T-helper 2 cell treated with Interferon-gamma antibody and Interleukin-4, amounts not matched to agents 100 ng/mL and 5 ng/mL, for 36 hours (primary cell): Measurements from ENCODE around the gene LRRC4C. TPM values are rescaled to one million over a fixed set of nuclear protein-coding genes. Genes with fewer than 3 reads are reported as not detected.

Source experiments
- intact Hi-C: fragments of 100-400 bp; cut with micrococcal nuclease; formaldehyde crosslinking; loops from one replicate; pipeline ENCODE4 v1.15.1; 2023
- total RNA-seq: library from RNA; stranded (reverse); gene quantifications from 2 replicates; pipeline ENCODE4 v1.2.3, GENCODE V29; 2022

LRRC4C gene
- total RNA-seq, 1 donor from 2014 or later, result not detected

GRCh38 chr11:41419901-41420300 lies 39.6 kb downstream of the LRRC4C start:
- intact Hi-C loops, result no loop called here

DNA sequence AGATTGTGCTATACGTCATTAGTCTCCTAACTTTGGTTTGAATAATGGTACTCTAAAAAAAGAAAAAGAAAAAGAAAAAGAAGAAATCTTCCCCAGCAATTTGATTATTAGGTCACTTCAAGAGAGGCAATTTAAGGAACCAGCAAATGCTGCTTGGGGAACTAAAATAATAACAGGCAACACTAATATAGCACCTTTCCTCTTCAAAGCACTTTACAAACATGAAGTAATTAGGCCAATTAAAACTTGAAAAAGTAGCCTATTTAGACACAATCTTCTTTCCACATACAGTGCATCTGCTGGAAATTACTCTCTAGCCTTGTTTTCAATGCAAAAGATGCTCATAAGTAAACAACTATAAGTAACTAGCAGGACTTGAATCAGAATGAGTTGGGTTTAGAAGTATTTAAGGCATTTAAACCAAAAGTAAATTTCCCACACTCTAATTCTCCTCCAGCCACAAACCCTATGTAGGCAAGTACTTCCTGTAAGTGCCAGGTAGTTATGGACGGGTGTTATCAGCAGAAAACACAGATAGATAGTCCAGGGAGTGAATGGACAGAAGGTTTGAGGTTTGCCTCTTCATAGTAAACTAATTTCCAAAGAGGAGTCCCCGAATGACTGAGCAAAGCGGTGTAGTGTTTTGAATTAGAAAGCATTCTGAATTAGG lies 44.5 kb downstream of the LRRC4C start:
- intact Hi-C loops, result no loop called here

- intact Hi-C loops, result no loop called here
These were observed 45.6 kb downstream of the LRRC4C start for GRCh38 chr11:41413843-41414242.

GRCh38 chr11:41405812-41406211 lies 53.6 kb downstream of the LRRC4C start:
- intact Hi-C loops, result no loop called here

- intact Hi-C loops, result no loop called here
These were observed 55.3 kb downstream of the LRRC4C start for GRCh38 chr11:41404109-41404508.

GRCh38 chr11:41403458-41403857 lies 56.0 kb downstream of the LRRC4C start:
- intact Hi-C loops, result no loop called here

DNA sequence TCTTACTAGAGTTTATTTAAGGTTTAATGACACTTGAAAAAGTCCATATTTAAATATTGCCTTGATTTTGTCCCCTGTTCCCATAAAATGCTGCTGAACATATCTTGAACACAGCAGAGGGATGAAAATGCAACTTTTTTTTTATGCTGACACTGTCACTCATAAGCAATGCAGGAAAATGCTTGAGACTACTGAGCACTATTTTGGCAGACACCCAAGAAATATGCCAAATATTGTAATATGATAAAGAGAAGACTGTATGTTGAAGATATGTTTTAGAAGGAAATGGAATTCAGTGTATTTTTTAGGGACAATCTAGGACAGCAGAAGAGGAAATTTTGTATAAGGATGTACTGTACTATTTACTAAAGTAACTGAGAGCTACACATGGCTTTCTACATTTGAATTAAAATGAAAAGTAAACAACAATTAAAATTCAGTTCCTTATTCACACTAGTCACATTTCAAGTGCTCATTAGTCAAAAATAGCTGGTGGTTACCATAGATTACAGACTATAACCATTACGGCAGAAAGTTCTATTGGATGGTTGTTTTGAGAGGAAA lies 58.6 kb downstream of the LRRC4C start:
- intact Hi-C loops, result no loop called here

DNA sequence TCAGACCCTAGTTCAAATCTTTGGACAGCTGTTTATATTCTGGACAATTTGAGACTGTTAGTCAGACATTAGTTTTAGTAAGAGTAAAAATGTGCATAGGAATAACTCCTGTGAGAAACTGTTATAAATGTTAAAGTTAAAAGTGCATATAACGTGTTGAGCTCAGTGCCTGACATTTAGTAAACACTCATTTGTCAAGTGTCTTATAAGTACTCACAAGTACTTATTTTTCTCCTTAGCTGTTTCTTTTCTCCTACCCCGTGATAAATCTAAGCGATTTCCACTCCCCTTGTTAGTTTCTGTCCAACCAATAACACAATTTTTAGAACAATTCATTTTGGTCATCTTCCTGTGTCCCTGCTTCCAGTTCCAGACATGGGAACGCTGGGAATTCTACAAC lies 59.3 kb downstream of the LRRC4C start:
- intact Hi-C loops, result no loop called here

DNA sequence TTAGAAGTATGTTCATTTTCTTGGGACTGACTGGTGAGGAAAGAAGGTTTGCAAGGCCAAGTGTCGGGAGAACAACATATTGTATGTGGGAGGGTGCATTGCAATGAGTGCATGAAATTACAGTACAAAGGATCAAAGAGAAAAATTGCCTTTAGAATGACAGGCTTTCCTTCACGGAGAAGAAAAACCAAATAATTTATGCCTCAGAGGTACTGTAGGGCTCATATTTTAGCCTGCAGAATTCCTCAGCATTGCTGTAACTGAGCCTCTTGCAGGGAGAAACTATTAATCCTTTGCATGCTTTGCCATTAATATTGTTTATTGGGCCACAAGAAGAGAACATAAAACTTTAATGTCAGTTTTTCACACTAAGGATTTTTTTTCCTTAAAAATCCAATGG lies 60.1 kb downstream of the LRRC4C start:
- intact Hi-C loops, result no loop called here

DNA sequence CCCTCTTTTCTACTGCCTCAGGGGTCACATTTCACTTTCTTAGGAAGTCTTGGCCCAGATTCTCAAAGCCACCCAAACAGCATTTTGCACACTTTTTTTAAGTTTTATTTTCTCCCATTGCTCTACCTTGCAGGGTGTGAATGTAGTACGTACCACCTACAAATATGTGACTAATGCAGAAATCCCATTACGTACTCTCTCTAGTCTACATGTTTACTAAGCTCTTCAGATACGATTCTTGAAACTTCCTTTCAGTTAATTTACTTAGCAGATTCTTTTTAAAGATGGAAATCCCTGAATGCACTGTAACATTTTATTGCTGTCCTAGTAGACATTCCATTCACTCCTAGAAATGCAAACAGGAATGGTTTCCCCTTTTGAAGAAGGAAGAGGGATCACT lies 61.3 kb downstream of the LRRC4C start:
- intact Hi-C loops, result no loop called here

- intact Hi-C loops, result no loop called here
These were observed 64.8 kb downstream of the LRRC4C start for GRCh38 chr11:41394521-41395195.

DNA sequence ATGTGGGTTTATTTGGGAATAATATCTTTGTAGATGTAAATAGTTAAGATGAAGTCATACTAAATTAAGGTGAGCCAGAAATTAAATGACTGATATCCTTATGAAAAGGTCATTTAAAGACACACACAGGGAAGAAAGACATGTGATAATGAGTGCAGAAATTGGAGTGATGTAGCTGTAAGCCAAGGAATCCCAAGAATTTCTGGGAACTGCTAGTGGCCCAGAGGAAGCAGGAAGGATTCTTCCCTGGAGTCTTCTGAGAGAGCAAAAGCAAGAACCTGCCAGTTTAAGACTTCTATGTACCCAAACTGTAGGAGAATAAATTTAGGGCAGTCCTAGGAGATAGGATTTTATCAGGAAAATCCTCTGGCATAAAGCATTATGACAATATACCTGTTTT lies 66.9 kb downstream of the LRRC4C start:
- intact Hi-C loops, result no loop called here

DNA sequence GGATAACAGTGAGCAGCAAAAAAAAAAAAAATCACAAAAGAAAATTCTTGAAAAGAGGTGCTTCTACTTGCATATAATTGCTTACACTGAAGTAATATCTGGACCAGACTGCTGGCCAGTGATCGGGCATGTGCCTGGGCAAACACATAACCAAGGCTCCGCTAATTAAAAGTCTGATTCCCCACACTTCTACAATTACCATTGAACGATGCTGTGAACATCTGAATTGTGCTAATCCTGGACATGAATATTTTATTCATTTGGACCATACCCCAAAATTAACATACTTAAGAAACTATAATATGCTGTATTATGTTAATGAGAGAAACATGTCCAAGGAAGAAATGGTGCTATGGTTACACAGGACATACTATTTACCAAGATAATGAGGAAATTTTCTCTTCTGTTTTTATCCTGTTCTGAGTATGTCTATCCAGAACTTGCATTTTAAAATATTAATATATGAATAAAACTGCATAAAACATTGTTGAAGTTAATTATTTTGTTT lies 69.8 kb downstream of the LRRC4C start:
- intact Hi-C loops, result no loop called here

DNA sequence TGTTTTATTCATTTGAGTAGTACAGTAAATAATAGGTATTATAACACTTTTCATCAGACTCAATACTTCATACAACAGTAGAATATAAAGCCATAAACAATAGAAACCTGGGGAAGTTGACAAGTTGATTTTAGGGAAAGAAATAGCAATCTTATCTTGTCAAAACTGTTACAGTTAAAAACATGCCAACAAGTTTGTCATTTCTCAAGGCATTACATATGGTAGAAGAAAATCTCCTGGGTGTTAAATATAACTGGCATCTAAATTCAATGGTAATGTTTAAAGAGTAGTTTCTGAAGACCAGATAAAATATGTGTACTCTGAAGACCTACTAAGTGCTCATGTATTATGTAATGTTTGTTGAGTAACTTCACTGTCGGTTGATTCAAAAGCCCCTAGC lies 75.1 kb downstream of the LRRC4C start:
- intact Hi-C loops, result no loop called here

DNA sequence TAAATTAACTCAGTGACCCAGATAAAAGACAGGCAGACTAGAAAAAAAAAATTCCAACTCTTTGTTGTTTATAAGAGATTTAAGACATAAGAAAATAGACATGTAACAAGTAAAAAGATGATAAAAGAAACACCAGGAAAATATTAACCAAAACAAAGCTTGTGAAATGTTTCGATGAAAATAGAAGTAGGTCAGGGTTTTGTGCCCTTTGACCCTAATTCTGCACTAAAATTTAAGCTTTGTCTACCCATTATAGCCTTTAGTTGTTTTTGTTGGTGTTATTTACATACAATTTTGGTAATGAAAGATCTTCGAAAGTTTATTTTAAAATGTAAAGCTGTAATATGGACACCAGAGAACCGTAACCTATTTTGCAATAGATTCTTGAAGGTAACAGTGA lies 75.7 kb downstream of the LRRC4C start:
- intact Hi-C loops, result no loop called here

- intact Hi-C loops, result no loop called here
These were observed 76.5 kb downstream of the LRRC4C start for GRCh38 chr11:41382927-41383326.

DNA sequence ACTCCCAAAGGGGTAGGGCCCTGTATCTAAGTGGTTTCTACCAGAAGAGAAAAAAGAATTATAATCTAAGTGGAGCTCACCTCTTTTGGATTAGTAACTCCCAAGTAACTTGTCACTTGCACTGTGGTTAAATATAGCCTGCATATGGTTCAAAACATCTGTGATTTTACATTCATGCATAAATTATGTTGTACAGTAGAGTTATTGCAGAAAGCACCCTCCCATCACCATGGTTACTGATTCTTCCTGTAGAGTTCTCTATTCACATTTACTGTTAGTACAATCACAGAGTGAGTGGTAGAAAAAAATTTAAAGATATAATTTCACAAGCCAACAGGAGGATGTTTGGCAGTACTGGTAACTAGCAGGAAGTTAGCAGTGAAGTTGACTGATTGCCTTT lies 80.4 kb downstream of the LRRC4C start:
- intact Hi-C loops, result no loop called here

DNA sequence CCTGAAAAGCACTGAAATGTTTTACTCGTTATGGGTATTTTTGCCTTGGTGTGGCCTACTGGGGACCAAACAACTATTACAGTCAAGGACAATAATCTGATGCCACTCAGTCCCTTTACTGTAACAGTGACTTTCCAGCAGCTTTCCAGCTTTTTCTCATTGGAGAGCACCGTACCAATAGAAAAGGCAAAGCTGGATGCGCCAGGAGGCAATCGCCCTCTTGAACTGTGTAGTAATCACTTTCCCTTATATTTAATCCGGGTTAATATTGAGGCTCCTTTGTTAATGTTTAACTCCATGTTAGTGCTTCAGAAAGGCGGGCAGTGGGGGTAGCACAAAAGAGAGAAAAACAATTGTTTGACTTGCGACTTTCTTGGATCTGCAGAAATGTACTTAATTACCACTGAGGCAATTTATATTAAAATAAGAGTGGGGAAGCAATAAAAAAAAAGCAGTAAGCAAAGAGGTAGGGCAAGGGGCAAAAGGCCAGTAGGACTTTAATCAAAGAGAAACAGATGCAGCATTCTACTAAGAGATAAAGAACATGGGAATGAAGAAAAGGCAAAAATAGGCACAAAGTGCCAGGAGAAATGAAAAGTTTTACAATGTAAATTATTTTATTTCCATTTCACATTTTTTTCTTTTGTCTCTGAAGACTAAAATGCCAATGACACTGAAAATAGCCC lies 81.6 kb downstream of the LRRC4C start:
- intact Hi-C loops, result no loop called here

GRCh38 chr11:41351825-41352224 lies 107.6 kb downstream of the LRRC4C start:
- intact Hi-C loops, result no loop called here

- intact Hi-C loops, result no loop called here
These were observed 113.4 kb downstream of the LRRC4C start for GRCh38 chr11:41346042-41346441.

DNA sequence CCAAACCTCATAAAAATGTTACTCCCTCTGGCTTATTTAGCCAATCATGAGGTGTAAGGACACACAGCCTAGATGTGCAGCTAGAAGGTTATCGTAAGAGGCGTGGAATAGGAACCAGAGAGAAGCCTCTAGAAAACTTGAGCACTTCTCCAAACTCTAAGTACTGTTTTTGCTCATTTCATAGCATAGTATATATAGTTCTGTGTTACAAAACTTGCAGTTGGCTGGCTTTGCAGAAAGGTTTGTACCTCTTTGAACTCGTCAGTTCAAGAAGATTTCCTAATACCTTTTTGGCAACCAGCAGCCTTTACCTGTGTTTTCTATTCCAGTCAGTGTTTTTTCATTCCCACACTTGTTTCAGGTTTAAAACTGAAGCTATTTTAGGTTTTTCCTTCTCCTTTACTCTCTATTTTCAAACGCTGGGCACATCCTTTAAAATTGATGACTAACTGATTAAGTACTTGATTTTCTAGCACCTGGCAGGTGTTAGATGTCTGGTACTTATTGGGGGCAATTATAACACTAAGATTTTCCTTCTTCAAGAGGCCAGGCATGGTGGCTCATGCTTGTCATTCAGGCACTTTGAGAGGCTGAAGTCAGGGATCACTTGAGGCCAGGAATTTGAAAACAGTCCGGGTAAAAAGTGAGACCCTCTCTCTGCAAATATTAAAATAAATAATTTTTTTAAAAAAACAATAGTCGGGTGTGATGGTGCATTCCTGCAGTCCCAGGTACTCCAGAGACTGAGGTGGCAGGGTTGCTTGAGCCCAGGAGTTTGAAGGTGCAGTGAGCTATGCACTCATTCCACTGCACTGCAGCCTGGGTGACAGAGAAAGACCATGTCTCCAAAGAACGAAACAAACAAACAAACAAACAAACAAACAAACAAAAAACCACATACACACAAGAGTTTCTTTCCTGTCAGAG lies 125.2 kb downstream of the LRRC4C start:
- intact Hi-C loops, result no loop called here
